ENCODE data around the gene GALNS. TPM values are rescaled to one million over a fixed set of nuclear protein-coding genes. Genes with fewer than 3 reads are reported as not detected.

GALNS gene
- total RNA-seq, 1 donor from 2014 or later, result 24.7 TPM

- H3K27ac Mint-ChIP-seq (ENCODE audit: unreplicated experiment), result no peak overlapping the region
- peaks cover 6% of the 10 kb centered on the region for H3K27me3 Mint-ChIP-seq (ENCODE audit: unreplicated experiment)
- TF ChIP-seq, protein P1, sequence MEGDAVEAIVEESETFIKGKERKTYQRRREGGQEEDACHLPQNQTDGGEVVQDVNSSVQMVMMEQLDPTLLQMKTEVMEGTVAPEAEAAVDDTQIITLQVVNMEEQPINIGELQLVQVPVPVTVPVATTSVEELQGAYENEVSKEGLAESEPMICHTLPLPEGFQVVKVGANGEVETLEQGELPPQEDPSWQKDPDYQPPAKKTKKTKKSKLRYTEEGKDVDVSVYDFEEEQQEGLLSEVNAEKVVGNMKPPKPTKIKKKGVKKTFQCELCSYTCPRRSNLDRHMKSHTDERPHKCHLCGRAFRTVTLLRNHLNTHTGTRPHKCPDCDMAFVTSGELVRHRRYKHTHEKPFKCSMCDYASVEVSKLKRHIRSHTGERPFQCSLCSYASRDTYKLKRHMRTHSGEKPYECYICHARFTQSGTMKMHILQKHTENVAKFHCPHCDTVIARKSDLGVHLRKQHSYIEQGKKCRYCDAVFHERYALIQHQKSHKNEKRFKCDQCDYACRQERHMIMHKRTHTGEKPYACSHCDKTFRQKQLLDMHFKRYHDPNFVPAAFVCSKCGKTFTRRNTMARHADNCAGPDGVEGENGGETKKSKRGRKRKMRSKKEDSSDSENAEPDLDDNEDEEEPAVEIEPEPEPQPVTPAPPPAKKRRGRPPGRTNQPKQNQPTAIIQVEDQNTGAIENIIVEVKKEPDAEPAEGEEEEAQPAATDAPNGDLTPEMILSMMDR (IDR thresholded peaks at IDR 0.05; ENCODE audit: unreplicated experiment), result no peak
- no peaks in the 10 kb centered on the region for H3K36me3 Mint-ChIP-seq (ENCODE audit: low read depth, unreplicated experiment)
- no peak overlapping the region for H3K4me3 Mint-ChIP-seq (ENCODE audit: unreplicated experiment)
- no peaks in the 10 kb centered on the region for H3K9me3 Mint-ChIP-seq (ENCODE audit: unreplicated experiment)
- peaks cover 37% of the 10 kb centered on the region for H3K4me1 Mint-ChIP-seq (ENCODE audit: unreplicated experiment)
- DNase-seq (ENCODE audit: low spot score), result no peak
Observed at GRCh38 chr16:88780142-88781062, 76.3 kb downstream of the GALNS start.

DNA sequence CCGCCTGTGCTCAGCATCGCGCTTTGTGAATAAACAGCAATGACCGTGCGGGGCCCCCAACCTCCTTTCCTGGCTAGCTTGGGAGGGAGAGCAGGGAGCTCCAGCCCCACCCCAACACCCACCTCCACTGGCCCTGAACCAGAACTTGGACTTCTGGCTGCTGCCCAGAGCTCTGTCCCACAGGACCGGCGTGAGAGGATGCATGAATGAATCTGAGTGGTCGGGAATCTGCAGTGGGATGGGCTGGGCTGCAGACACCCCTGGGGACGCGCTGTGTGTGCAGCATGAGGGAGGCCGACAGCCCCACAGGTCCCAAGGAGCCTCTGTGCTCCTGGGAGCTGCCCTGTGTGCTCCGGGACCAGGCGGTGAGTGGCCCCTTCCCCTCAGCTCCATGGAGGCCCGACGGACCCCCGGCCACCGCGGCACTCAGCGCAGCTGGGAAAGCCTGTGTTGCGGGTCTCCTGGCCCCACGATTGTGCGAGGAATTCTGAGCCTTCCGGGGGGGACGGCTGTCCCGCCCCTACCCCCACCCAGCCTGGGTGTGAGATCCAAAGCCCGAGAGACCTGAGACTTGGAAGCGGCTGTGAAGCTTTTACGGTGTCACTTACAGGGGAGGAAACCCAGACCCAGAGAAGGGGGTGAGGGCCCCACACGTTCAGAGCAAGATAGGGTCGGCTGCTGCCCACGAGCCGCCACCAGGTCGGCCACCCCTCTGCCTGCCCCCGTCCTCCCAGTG lies 77.2 kb downstream of the GALNS start:
- no peak overlapping the region for H3K4me3 Mint-ChIP-seq (ENCODE audit: unreplicated experiment)
- H3K9me3 Mint-ChIP-seq (ENCODE audit: unreplicated experiment), result no peaks in the 10 kb centered on the region
- peaks cover 6% of the 10 kb centered on the region for H3K27me3 Mint-ChIP-seq (ENCODE audit: unreplicated experiment)
- no peaks in the 10 kb centered on the region for H3K36me3 Mint-ChIP-seq (ENCODE audit: low read depth, unreplicated experiment)
- no peak overlapping the region for H3K27ac Mint-ChIP-seq (ENCODE audit: unreplicated experiment)
- TF ChIP-seq, protein P1 (IDR thresholded peaks at IDR 0.05; ENCODE audit: unreplicated experiment), result no peak
- DNase-seq (ENCODE audit: low spot score), result no peak
- peaks cover 37% of the 10 kb centered on the region for H3K4me1 Mint-ChIP-seq (ENCODE audit: unreplicated experiment)

- no peak overlapping the region for H3K4me3 Mint-ChIP-seq (ENCODE audit: unreplicated experiment)
- no peak overlapping the region for H3K27ac Mint-ChIP-seq (ENCODE audit: unreplicated experiment)
- TF ChIP-seq, protein P1 (IDR thresholded peaks at IDR 0.05; ENCODE audit: unreplicated experiment), result no peak
- no peaks in the 10 kb centered on the region for H3K9me3 Mint-ChIP-seq (ENCODE audit: unreplicated experiment)
- no peaks in the 10 kb centered on the region for H3K36me3 Mint-ChIP-seq (ENCODE audit: low read depth, unreplicated experiment)
- H3K4me1 Mint-ChIP-seq (ENCODE audit: unreplicated experiment), result peaks cover 36% of the 10 kb centered on the region
- no peak for DNase-seq (ENCODE audit: low spot score)
- peaks cover 4% of the 10 kb centered on the region for H3K27me3 Mint-ChIP-seq (ENCODE audit: unreplicated experiment)
Observed at GRCh38 chr16:88778541-88779065, 78.1 kb downstream of the GALNS start.

- peaks cover 34% of the 10 kb centered on the region for H3K4me1 Mint-ChIP-seq (ENCODE audit: unreplicated experiment)
- peaks cover 4% of the 10 kb centered on the region for H3K27me3 Mint-ChIP-seq (ENCODE audit: unreplicated experiment)
- TF ChIP-seq, protein P1 (IDR thresholded peaks at IDR 0.05; ENCODE audit: unreplicated experiment), result no peak
- H3K9me3 Mint-ChIP-seq (ENCODE audit: unreplicated experiment), result no peaks in the 10 kb centered on the region
- H3K27ac Mint-ChIP-seq (ENCODE audit: unreplicated experiment), result no peak overlapping the region
- H3K36me3 Mint-ChIP-seq (ENCODE audit: low read depth, unreplicated experiment), result no peaks in the 10 kb centered on the region
- DNase-seq (ENCODE audit: low spot score), result no peak
- peak overlapping the region; percentile 21 for H3K4me3 Mint-ChIP-seq (ENCODE audit: unreplicated experiment)
Observed at GRCh38 chr16:88778271-88778525, 78.5 kb downstream of the GALNS start.

All from endothelial cell (in vitro differentiated cells).